HepG2 (cell line): ENCODE results near the gene BMF.
"Not testable (repeated sequence)": the region's sequence is repeated elsewhere in the genome, so short reads cannot be mapped to it uniquely, and the experiment has no call there.

ENCODE experiments used
- CBX5 ChIP-seq: sonication (generic); formaldehyde crosslinking; IDR thresholded peaks from 2 replicates; pipeline ENCODE4 v1.4.0; 2020; ENCODE audit warnings: missing genetic modification reagents, borderline replicate concordance
- PBX2 ChIP-seq: IDR thresholded peaks from 2 replicates; pipeline ENCODE4 v1.6.1; 2016; ENCODE audit warnings: control low read depth
- POLR2AphosphoS5 ChIP-seq: IDR thresholded peaks from 2 replicates; pipeline ENCODE4 v1.6.1; 2012; ENCODE audit warnings: low read depth, low read length
- SP1 ChIP-seq, 2 experiments: fragments of 450-650 bp in 1 of 2; sonication (generic) in 1 of 2; formaldehyde crosslinking in 1 of 2; IDR thresholded peaks; 2 replicates each; pipeline versions ENCODE4 v1.4.0 to v1.6.1; 2016 to 2020; ENCODE audit warnings: missing genetic modification reagents in 1 of 2
- ZBTB34 ChIP-seq: sonication (generic); formaldehyde crosslinking; IDR thresholded peaks from 2 replicates; pipeline ENCODE4 v1.8.0; 2022; ENCODE audit warnings: mild to moderate bottlenecking, missing genetic modification reagents
- ZNF800 ChIP-seq: sonication (generic); formaldehyde crosslinking; IDR thresholded peaks from 2 replicates; pipeline ENCODE4 v1.4.0; 2020; ENCODE audit warnings: missing genetic modification reagents

GRCh38 chr15:40073716-40074490 lies 34.8 kb downstream of the BMF start:
- not testable (repeated sequence) for TF ChIP-seq ZNF800 (CRISPR knock-in tag); POLR2AphosphoS5; PBX2 (CRISPR knock-in tag); ZBTB34; CBX5 (CRISPR knock-in tag); SP1 (IDR thresholded peaks at IDR 0.05); SP1 (CRISPR knock-in tag; IDR thresholded peaks at IDR 0.05)
